HG02970 (cell line): ENCODE data around the gene DHFR2.
"Not testable (repeated sequence)": the region's sequence is repeated elsewhere in the genome, so short reads cannot be mapped to it uniquely, and the experiment has no call there.

ENCODE experiments used
- ATAC-seq: cut with Tn5 transposase; IDR thresholded peaks from one replicate; pipeline ENCODE4 v1.9.1; 2021; ENCODE audit warnings: mild to moderate bottlenecking, moderate library complexity, moderate number of reproducible peaks; ENCODE audit not compliant: unreplicated experiment, low FRiP score

DHFR2 gene

DNA sequence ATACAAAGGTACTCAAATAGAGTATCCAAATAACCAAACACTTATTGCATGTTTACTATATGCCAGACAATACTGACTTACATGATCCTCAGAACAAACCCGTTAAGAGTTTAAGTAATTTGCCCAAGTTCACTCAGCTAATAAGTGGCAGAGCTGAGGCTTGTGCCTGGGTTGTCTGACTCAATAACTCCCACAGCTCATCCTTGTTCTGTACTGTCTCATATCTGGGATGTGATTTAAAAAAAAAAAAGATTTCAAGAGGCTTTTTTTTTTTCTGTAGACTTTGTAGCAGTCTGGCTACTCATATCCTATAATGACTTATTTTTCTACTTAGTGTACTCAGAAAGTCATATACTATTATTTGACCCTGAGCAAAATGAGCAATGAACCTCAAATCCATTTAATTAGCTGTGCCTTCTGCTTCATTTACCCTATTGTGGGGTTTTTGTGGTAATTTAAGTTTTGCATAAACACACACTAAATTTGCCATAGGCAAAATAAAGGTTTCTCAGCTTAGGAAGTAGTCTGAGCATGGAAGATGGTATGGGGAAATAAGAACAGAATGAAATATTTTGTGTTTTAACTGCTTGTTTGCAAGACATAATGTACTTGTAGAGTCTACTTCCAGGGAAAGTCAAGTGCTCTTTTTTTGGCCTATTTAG is 3.2 kb upstream of the DHFR2 start:
- ATAC-seq, result no peak

DNA sequence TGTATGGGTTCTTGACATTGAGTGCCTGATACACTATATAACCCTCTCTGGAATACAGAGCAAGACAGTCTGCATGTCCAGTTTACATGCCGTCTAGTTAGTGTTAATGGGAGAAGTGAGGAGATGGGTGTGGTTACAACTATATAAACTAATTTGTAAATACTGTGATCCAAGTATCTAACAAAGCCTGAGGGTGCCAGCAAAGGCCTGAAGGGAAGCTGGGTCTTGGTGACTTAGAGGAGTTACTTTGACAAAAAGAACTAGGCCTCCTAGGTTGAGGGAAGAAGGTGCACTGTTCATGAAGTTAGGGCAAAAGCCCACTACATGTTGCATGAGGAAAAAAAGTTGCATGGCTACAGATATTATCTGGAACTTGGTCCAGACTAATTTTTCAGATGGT is 2.4 kb upstream of the DHFR2 start:
- no peak for ATAC-seq

DNA sequence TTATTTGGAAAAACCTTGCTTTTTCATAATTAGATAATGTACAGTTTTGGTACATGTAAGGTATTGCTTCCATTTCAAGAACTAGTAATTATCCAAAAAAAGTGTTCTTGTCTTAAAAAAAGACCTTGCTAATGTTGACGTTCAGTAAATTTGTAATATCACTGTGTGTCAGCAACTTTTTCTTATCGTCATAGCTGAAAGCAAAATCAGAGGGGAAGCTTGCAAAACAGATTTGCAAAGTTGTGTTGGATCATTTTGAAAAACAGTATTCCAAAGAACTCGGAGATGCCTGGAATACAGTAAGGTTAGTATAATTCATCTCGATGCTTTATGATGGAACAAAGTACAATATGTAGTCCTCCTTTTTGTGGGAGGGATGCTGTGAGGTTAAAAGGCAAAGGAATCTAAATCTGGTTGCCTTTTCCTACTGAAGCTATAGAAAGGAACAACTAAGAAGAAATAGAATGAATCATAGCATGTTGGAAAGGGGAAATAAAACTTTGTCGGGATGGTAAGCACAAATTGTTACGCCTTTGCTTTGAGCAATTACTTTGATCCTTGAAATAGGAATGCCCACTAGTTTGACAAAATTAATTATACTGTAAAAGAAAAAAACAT is 1.6 kb upstream of the DHFR2 start:
- ATAC-seq, result no peak

DNA sequence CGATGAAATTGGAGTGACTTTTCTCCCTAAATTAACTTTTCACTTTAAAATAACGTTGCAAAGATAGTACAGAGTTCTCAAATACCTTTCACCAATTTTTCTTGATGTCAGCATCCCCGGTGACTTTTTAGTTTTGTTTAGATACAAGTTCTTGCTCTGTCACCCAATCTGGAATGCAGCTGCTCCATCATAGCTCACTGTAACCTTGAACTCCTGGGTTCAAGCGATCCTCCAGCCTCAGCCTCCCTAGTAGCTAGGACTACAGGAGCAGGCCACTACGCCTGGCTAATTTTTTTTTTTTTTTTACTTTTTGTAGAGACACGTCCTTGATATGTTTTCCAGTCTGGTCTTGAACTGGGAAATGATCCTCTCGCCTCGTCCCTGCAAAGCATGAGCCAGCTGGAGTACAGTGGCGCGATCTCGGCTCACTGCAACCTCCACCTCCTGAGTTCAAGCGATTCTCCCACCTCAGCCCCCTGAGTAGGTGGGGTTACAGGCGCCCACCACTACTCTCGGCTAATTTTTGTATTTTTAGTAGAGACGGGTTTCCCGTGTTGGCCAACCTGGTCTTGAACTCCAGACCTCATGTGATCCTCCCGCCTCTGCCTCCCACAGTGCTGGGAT is 892 bp upstream of the DHFR2 start:
- ATAC-seq, result no peak

GRCh38 chr3:94061297-94061696 is 1.4 kb downstream of the DHFR2 start:
- ATAC-seq, result no peak

DNA sequence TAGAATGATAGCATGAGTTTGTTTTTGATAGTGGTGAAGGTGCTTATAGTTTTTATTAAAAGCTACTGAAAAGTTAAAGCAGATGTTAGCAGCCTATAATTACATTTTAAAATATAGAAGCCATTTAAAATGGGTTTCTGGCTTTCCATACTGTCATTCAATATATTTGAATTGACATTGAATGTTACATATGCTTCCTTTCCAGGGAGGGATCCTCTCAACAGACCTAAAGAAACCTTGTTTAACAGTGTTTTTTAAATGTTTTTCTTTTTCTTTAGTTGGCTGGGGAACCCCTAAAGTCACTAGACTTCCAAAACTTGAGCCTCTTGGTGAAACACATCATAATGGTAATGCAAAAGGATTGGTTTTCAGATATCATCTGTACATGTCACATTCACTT is 12.2 kb downstream of the DHFR2 start:
- no peak for ATAC-seq

- no peak for ATAC-seq
Observed at GRCh38 chr3:94049267-94049666, 13.4 kb downstream of the DHFR2 start.

DNA sequence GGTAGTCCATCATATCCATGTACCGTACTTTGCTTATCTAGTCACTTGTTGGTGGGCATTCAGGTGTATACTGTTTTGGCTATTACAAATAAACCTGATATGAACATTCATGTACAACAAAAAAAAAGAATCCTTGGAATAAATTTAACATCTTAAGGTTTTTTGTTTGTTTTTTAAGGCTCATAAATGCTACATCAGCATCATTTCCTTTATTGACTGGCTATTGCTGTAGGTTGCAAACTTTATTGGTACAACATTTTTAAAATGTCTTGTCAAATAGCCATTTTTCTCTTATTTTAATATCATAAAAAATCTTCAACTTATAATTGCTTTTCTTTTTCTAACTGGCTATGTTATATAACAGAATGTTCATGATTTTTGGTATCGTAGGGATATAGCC is 16.2 kb downstream of the DHFR2 start:
- no peak for ATAC-seq

- not testable (repeated sequence) for ATAC-seq
Observed at GRCh38 chr3:94044100-94044936, 18.4 kb downstream of the DHFR2 start.

GRCh38 chr3:94043285-94043684 is 19.4 kb downstream of the DHFR2 start:
- ATAC-seq, result no peak

DNA sequence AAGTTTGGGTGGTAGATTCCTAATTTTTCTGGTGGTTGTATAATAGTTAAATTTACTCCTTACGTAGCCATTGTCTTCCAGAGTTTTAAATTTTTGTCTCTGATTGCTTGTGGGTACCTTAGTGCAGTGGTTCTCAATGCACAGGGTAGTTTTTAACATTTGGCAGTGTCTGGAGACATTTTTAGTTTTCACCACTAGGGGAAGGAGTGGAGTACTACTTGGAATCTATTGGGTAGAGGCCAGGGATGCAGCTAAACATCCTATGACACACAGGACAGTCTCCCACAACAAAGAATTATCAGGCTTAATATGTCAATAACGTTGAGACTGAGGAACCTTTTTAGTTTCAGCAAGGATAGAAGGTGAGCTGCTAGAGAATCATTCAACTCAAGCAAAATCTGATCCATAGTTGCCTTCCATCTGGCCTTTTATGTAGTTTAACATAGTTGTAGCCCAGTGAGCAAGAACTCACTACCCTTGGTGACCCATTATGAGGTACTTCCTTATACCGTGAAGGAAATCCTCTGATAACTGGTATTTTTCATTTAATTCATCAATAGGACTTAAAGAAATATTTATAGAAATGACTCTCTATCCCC is 25.7 kb downstream of the DHFR2 start:
- no peak for ATAC-seq

GRCh38 chr3:94028093-94028837 is 34.5 kb downstream of the DHFR2 start, which contains the start of gene STX19:
TSS of gene STX19 (minus strand) at chr3:94028597. CDS start at chr3:94015269, 13,328 bp downstream.
- no peak for ATAC-seq

DNA sequence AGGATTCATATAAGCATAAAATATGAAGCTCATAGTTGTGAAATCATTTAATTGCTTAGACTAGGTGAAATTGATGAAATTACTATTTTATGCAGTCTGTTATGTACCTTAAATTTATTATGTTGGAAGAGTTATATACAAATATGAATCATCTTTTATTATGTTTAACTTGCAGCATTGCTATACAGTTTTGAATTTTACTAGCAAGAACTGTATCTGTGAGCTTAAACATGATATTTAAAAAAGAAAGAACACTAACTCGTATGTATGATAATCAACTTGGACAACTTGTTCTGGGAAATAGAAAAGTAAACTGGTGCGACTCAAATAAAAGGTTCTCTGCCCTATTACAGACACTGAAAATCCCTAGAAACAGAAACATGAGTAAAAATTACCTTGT is 36.1 kb downstream of the DHFR2 start:
- ATAC-seq, result no peak

DNA sequence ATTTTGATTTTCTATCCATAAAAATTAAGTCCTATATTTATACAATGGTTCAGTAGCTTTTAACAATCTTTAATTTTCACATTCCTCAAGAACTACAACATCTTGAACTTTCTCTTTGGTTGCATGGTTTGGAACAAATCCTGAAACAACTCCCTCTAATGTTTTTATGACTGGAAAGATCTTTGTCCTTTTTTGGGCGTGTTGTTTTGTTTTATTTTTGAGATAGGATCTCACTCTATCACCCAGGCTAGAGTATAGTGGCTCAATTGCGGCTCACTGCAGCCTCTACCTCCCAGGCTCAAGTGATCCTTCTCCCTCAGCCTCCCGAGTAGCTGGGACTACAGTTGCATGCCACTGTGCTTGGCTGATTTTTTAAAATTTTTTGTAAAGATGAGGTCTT is 38.3 kb downstream of the DHFR2 start:
- ATAC-seq, result no peak

- no peak for ATAC-seq
Observed at GRCh38 chr3:94020293-94020692, 42.4 kb downstream of the DHFR2 start.

DNA sequence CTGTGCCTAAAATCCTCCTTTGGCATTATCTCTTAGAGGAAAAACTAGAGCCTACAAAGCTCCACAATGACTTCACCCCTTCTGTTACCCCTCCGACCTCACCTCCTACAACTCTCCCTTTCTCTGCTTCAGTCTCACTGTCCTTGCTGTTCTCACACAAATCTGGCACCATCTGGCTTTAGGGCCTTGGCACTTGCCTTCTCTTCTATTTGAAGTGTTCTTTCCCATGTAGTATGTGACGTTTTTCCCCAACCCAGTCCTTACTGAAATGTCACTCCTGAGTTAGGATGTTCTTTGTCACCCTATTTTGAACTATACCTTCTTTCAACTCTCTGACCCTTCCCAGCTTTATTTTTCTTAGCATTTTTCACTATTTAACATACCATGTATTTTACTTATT is 43.1 kb downstream of the DHFR2 start:
- ATAC-seq, result no peak

DNA sequence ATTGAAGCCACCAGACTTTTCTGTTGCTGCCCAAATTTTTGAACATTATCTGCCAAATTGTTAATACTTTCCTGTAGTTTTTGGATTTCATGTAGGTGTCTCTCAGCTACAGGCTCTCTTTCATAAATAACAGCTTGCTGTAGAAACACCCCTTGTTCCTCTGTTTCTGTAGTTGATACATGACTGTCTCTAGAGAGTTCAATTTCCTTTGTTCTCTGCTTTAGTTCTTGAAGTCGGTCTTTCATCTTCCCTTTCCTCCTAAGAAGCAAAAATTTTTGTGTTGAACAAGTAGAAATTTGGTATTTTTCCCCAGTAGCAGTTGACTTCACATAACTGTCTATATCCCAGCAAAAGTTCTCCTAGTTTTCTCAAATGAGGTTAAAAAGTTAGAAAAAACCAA is 47.7 kb downstream of the DHFR2 start:
- no peak for ATAC-seq

GRCh38 chr3:94012185-94012584 is 50.5 kb downstream of the DHFR2 start:
- ATAC-seq, result no peak

DNA sequence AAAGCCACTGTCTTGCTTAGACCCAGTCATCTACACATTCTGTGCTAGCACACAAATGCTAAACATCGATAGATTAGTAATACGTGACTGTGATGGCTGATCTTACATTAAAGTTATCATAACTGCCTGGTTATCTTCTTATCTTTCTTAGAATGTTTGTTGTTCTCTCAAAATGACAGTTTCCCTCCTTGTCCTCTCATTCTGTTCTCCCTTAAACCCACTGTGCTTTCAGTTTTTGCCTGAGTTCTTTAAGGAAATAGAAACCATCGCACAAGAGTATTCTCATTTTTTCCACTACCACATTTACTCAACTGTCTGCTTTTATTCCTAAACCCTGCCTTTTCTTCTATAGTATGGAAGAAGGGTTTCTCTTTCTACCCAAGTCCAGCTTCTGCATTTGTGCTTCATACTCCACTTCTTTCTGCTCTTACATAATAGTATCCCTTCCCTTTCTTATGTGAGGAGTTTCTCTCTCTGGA is 51.4 kb downstream of the DHFR2 start:
- no peak for ATAC-seq

DNA sequence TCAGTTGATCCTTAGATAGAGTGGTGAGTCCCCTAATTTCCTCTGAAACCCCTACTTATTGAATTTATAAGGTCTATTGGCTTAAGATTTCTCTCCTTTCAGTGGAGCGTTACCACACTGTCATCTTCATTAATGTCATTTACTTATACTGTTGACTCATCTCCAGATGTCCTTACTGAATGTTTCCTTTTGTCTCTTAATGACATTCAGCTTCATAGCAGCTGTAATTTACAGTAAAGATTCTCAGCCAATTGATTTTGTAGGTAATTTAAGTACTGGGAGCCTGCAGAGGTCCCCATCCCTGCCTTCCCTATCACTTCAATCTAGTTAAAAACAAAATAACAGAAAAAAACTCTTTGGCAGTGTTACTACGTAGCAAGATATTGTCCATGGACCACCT is 53.1 kb downstream of the DHFR2 start:
- ATAC-seq, result no peak
